Measurements from ENCODE around the gene WDFY3. TPM values are rescaled to one million over a fixed set of nuclear protein-coding genes. Genes with fewer than 3 reads are reported as not detected.

WDFY3 gene
- total RNA-seq, 1 donor from 2014 or later = 89.5 TPM

GRCh38 chr4:84678976-84679744 is 287.3 kb downstream of the WDFY3 start:
- no peak overlapping the region for H3K9ac ChIP-seq (ENCODE audit: low read length)
- H3K4me2 ChIP-seq (ENCODE audit: low read length) = no peak overlapping the region
- Mint-ChIP-seq H3K9me3 (ENCODE audit: unreplicated experiment) (no peaks in the 10 kb centered on the region), H3K27me3 (ENCODE audit: low read depth, unreplicated experiment) (no peaks in the 10 kb centered on the region), H3K4me3 (ENCODE audit: unreplicated experiment) (no peak overlapping the region), H3K4me1 (ENCODE audit: low read depth, unreplicated experiment) (peaks cover 28% of the 10 kb centered on the region), H3K27ac (ENCODE audit: unreplicated experiment) (no peak overlapping the region), H3K36me3 (ENCODE audit: low read depth, unreplicated experiment) (peaks cover 30% of the 10 kb centered on the region)
- no peaks in the 10 kb centered on the region for H4K20me1 ChIP-seq (ENCODE audit: insufficient read depth, low read length)
- peaks cover 13% of the 10 kb centered on the region for H3K4me1 ChIP-seq (ENCODE audit: insufficient read depth, low read length)
- no peak overlapping the region for H3K27ac ChIP-seq (ENCODE audit: low read depth, low read length)
- TF ChIP-seq CTCF (IDR thresholded peaks at IDR 0.05; ENCODE audit: insufficient read depth, low read depth, low read length) (no peak), EZH2 (IDR thresholded peaks at IDR 0.05; ENCODE audit: insufficient read depth, low read length) (no peak)
- DNase-seq (ENCODE audit: low read depth) (no peak), FAIRE-seq (no peak)
- no peak overlapping the region for H3K4me3 ChIP-seq (ENCODE audit: insufficient read depth, low read depth, low read length)
- H3K79me2 ChIP-seq (ENCODE audit: insufficient read depth, low read length) = no peaks in the 10 kb centered on the region
- no peak overlapping the region for H2AFZ ChIP-seq (ENCODE audit: low read depth, low read length)
- no peaks in the 10 kb centered on the region for H3K9me3 ChIP-seq (ENCODE audit: insufficient read depth, low read depth, low read length)
- no peaks in the 10 kb centered on the region for H3K27me3 ChIP-seq (ENCODE audit: insufficient read depth, low read length)
- peaks cover 24% of the 10 kb centered on the region for H3K36me3 ChIP-seq (ENCODE audit: insufficient read depth, low read length)

- peaks cover 23% of the 10 kb centered on the region for H3K4me1 ChIP-seq (ENCODE audit: insufficient read depth, low read length)
- no peak overlapping the region for H3K9ac ChIP-seq (ENCODE audit: low read length)
- Mint-ChIP-seq H3K36me3 (ENCODE audit: low read depth, unreplicated experiment) (peaks cover 21% of the 10 kb centered on the region), H3K27ac (ENCODE audit: unreplicated experiment) (no peak overlapping the region), H3K27me3 (ENCODE audit: low read depth, unreplicated experiment) (no peaks in the 10 kb centered on the region), H3K9me3 (ENCODE audit: unreplicated experiment) (no peaks in the 10 kb centered on the region), H3K4me1 (ENCODE audit: low read depth, unreplicated experiment) (peaks cover 25% of the 10 kb centered on the region), H3K4me3 (ENCODE audit: unreplicated experiment) (no peak overlapping the region)
- no peak for TF ChIP-seq CTCF (IDR thresholded peaks at IDR 0.05; ENCODE audit: insufficient read depth, low read depth, low read length)
- no peak for TF ChIP-seq EZH2 (IDR thresholded peaks at IDR 0.05; ENCODE audit: insufficient read depth, low read length)
- DNase-seq (ENCODE audit: low read depth) (no peak), FAIRE-seq (no peak)
- H4K20me1 ChIP-seq (ENCODE audit: insufficient read depth, low read length) = no peaks in the 10 kb centered on the region
- peaks cover 18% of the 10 kb centered on the region for H3K36me3 ChIP-seq (ENCODE audit: insufficient read depth, low read length)
- no peak overlapping the region for H3K4me3 ChIP-seq (ENCODE audit: insufficient read depth, low read depth, low read length)
- H3K27me3 ChIP-seq (ENCODE audit: insufficient read depth, low read length) = no peaks in the 10 kb centered on the region
- H2AFZ ChIP-seq (ENCODE audit: low read depth, low read length) = no peak overlapping the region
- no peaks in the 10 kb centered on the region for H3K79me2 ChIP-seq (ENCODE audit: insufficient read depth, low read length)
- no peak overlapping the region for H3K4me2 ChIP-seq (ENCODE audit: low read length)
- H3K9me3 ChIP-seq (ENCODE audit: insufficient read depth, low read depth, low read length) = no peaks in the 10 kb centered on the region
- no peak overlapping the region for H3K27ac ChIP-seq (ENCODE audit: low read depth, low read length)
Measured at GRCh38 chr4:84677995-84678394, 288.5 kb downstream of the WDFY3 start.

- Histone ChIP-seq H3K9ac (ENCODE audit: low read length) (no peak overlapping the region), H3K36me3 (ENCODE audit: insufficient read depth, low read length) (peaks cover 23% of the 10 kb centered on the region), H3K4me1 (ENCODE audit: insufficient read depth, low read length) (peaks cover 22% of the 10 kb centered on the region), H3K79me2 (ENCODE audit: insufficient read depth, low read length) (no peaks in the 10 kb centered on the region), H4K20me1 (ENCODE audit: insufficient read depth, low read length) (no peaks in the 10 kb centered on the region), H3K27ac (ENCODE audit: low read depth, low read length) (no peak overlapping the region), H2AFZ (ENCODE audit: low read depth, low read length) (no peak overlapping the region), H3K4me2 (ENCODE audit: low read length) (no peak overlapping the region), H3K9me3 (ENCODE audit: insufficient read depth, low read depth, low read length) (no peaks in the 10 kb centered on the region), H3K27me3 (ENCODE audit: insufficient read depth, low read length) (no peaks in the 10 kb centered on the region), H3K4me3 (ENCODE audit: insufficient read depth, low read depth, low read length) (no peak overlapping the region)
- TF ChIP-seq EZH2 (IDR thresholded peaks at IDR 0.05; ENCODE audit: insufficient read depth, low read length) (no peak), CTCF (IDR thresholded peaks at IDR 0.05; ENCODE audit: insufficient read depth, low read depth, low read length) (no peak)
- peak; percentile 26 for FAIRE-seq
- peaks cover 26% of the 10 kb centered on the region for H3K36me3 Mint-ChIP-seq (ENCODE audit: low read depth, unreplicated experiment)
- no peaks in the 10 kb centered on the region for H3K27me3 Mint-ChIP-seq (ENCODE audit: low read depth, unreplicated experiment)
- H3K9me3 Mint-ChIP-seq (ENCODE audit: unreplicated experiment) = no peaks in the 10 kb centered on the region
- H3K27ac Mint-ChIP-seq (ENCODE audit: unreplicated experiment) = no peak overlapping the region
- DNase-seq (ENCODE audit: low read depth) = no peak
- no peak overlapping the region for H3K4me3 Mint-ChIP-seq (ENCODE audit: unreplicated experiment)
- H3K4me1 Mint-ChIP-seq (ENCODE audit: low read depth, unreplicated experiment) = peaks cover 22% of the 10 kb centered on the region
Measured at GRCh38 chr4:84677093-84677492, 289.4 kb downstream of the WDFY3 start.
